ELR (cell line): ENCODE results near the gene TANK.
"Not testable (repeated sequence)": the region's sequence is repeated elsewhere in the genome, so short reads cannot be mapped to it uniquely, and the experiment has no call there.

Experiments
- DNase-seq: peaks from one replicate; pipeline ENCODE4 v3.0.0-alpha.2; 2015; ENCODE audit warnings: low read depth

Gene TANK

DNA sequence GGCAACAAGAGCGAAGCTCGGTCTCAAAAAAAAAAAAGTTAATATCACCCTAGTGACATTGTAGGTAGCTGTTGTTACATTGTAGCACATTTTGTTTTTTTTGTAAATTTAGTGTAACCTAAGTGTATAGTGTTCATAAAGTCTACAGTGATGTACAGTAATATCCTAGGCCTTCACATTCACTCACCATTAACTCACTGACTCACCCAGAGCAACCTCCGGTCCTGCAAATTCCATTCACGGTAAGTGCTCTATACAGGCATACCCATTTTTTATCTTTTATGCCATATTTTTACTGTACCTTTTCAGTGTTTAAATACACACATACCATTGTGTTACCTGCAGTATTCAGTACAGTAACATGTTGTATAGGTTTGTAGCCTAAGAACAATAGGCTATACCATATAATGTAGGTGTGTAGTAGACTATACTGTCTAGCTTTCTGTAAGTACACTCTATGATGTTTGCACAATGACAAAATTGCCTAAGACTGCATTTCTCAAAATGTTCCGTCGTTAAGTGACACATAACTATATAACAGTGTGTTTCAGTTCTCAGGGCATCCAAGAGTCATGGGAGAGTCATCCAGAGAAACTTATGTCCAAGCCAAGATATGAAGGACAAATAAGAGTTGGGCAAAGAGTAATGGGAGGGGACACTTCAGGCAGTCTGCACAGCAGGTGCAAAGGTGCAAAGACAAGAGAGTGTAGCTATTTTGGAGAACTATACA lies 68.4 kb downstream of the TANK start:
- peak; percentile 82 for DNase-seq

DNA sequence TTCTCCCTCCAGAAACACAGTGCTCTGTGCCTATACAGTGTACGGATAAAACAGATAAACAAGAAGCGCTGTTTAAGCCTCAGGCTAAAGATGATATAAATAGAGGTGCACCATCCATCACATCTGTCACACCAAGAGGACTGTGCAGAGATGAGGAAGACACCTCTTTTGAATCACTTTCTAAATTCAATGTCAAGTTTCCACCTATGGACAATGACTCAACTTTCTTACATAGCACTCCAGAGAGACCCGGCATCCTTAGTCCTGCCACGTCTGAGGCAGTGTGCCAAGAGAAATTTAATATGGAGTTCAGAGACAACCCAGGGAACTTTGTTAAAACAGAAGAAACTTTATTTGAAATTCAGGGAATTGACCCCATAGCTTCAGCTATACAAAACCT lies 70.7 kb downstream of the TANK start:
- DNase-seq: no peak

DNA sequence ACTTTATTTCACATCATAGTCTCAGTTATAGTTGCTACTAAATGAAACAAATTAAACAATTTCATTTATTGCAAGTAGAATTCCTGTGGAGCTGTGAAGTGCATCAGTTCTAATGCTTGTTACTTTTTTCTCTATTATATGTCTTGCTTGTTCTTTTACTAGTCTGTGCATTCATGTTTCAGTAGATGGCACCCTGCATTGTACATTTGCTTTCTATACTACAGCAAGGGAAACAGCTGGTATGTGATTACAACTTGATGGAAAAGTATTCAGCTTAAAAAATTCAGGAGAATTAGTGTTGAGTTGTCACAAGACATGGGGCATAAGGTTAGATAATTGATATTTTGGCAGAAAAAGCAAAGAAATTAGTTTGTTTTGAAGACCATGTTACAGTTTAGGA lies 72.3 kb downstream of the TANK start:
- no peak for DNase-seq

DNA sequence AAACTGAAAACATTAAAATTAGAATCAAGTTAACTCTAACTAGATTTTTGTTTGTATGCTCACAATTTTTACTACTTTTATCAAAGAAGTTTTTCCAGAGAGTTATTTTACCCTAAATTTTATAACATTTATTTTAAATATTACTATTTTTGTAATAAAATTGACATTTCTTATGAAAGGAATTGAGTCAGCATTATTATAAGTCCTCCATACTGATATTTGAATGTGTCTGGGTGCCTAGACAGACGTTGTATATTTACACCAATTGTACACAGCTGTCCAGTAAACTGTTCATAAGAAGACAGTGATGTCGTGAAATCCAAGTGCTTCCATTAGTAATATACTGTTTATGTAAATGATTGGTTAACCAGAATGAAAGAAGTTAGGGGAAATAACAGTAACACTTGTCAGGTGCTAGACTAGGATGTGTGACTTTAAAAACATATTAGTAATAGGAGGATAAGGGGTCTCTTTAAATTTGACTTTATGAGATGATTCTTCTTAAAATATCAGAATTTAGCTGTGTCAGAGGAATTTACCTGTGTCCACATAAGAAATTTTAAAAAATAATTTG lies 73.7 kb downstream of the TANK start:
- no peak for DNase-seq

DNA sequence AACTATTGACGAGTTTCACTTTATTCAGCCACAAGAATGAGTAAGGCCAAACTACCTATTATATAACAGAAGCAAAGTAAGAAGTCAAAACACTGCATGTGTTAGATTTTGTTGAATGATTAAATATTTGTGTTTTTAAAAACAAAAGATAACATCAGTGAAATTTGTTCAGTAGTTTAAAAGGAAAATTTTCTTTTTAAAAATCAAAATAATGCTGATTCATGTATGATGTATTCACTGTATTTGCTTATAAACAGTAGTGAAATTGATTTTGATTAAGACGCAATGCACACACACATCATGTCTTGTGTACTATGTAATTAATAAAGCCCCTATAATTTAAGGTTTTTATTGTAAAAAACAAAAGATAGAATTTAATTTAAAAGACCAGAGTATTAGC lies 74.4 kb downstream of the TANK start:
- no peak for DNase-seq

DNA sequence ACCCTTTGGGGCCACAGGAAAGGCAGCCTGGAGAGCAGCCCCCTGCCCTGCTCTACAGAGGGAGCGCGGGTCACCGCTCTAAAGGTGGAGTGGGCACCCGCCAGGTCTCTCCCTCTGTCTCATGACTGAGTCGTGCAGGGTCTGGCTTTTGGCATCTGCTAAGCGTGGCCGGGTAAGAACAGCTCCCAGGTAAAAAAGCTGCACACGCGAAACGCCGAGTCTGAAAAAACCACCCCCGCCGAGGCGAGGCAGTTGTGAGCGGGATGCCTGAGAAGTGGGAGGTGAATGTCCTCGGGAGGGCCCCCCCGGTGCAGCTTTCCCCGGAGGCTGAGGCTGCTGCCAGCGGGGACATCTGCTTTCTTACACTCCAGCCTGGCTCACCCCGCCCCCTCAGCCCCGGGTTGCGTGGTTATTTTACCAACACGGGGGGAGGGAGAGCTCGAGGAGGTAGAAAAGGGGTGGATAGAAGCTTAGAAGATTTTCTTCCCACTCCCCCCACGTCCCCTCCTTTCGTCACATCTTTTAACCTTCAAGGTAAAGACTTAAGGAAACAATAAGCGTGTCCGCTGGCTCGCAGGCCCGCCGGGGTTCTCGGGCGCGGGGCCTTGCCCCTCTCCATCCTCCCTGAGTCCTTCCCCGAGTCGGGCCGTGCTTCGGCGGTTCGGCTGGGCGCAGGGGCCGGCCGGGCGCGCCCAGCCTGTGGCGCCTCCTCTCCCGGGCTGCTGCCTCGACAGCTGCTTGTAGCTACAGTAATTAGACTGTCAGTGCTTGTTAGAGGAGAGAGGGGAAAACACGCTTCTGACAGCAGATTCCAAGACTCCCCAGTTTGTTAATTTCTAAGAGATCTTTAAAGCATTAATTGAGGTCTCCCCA lies 77.4 kb downstream of the TANK start:
- DNase-seq: peak; percentile 63

DNA sequence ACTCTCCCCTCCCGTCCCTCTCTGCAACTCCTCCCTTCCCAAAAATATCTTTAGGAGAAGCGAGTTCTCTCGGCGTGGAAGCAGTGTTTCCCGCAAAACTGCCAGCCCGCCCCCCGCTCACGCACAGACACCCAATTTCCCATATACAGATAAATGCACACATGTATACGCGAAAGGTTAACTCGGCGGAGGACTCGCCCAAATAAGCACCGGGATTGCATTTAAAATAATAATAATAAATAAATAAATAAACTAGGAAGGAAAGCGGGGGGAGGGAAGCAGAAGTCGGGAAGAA lies 78.0 kb downstream of the TANK start:
- peak; percentile 27 for DNase-seq

DNA sequence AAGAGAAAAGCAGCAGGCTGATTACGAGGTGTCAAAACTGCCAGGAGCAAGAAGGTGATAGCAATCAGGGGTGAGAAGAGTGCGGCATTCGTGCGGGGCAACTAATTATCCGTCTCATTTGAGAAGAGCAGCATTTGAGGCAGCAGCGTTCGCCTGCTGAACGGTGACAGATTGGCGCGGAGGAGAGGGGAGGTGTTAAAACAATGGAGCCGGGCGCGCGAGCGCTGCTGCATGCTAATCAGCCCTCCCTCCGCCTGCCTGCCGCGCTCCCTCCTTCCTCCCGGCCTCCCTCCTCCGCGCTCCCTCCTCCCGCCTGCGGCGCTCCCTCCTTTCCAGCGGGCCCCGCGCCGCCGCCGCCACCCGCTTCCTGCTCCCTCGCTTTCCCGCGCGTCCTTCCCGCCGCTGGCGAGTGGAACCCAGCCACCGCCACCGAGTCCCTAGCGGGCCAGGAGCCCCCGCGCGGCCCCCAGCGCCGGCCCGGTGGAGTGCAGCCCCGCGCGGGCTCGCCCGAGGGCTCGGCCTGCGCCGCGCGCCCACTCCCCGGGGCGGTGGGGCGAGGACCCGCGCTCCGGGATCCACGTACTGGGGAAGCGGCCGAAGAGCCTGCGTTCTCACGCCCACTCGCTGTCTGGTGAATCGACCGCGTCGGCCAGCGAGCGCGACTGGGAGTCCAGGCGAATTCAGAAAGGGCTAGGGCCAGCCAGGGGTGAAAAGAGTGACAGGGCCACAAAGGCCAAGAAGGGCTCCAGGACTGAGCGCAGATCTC lies 78.5 kb downstream of the TANK start:
- DNase-seq: peak; percentile 62

DNA sequence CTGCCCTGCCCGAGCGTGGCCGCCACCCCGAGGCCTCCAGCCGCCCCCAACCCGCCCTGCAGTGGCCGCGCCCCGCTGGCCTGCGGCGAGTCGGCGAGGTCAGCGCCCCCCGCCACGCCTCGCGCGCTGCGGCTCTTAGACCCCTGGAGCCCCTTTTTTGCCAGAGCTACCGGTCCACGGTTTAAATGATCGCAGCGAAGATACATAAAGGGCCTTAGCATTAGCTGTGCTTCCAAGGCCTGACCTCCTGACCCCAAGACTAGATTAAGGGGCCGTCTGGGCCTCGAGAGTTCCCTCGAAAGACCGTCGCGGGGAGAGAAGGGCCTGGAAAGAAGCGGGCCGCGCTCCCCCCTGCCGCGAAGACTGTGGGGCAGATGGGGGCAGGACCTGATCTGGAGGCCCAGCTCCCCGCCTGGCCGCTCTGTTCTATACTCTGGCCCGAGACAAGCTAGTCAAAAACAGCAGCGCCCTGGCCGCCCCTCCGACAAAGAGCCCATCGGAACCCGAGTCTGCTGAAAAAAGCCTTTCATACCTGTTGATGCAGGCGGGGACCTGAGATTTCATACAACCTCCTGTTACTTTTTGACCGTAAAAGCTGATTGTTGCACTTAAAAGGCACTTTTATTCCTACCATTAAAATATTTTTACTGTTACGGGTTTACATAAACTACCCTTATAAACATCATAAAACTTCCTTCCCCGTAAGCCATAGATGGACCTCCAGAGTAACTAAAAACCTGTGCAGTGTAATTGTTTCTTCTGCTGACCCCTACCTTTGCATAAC lies 79.3 kb downstream of the TANK start:
- DNase-seq: no peak

DNA sequence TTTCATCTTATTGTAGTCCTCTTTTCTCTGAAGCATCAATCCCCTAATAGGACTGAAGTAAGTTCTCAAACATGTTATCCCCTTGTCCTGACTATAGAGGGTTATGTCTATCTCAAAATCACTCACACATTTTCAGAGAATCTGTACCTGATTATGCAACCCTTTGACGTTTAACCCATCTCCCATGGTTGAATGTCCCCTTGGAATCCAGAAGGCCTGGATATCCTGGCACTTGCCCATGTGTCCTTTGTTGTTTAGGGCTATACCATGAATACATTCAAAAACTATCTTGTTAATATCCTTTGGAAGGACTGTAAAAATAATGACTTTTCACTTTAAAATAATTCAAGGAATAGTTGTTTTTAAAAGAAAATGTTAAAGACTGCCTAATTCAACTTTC lies 81.7 kb downstream of the TANK start:
- DNase-seq: no peak

DNA sequence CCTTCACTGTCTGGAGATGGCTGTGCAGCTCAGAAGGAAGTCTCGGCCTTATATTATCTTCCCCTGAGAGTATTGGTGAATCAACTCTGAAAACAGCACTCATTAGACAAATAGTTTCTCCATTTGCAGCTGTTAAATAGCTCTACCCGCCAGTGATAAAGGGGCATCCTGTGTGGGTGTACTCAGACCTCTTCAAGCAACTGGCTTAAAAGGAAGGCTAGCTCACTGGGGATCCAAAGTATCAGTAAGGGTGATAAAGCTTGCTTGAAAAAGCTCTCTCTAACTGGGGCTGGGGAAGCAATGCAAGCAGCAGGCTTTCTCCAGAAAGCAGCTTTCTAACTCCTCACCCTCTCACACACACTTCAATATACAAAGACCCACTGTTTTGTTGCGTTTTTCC lies 83.1 kb downstream of the TANK start:
- no peak for DNase-seq

DNA sequence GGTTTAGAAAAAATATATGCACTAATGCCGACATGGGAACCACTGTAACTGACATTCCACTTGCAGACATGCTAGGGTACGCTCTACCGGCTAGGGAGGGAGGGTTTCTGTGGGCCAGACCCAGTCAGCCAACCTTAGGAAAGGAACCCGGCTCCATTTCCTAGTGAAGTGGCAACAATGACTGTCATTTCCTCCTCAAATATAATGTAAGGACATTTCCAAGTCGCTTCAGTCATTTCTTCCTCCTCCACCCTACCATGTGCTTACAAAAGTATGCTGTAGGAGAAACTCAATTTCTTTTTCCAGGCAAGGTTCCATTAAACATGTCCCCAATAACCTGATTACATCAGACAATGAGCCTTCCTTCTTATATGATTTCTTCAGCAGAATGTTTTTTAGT lies 83.7 kb downstream of the TANK start:
- DNase-seq: no peak

DNA sequence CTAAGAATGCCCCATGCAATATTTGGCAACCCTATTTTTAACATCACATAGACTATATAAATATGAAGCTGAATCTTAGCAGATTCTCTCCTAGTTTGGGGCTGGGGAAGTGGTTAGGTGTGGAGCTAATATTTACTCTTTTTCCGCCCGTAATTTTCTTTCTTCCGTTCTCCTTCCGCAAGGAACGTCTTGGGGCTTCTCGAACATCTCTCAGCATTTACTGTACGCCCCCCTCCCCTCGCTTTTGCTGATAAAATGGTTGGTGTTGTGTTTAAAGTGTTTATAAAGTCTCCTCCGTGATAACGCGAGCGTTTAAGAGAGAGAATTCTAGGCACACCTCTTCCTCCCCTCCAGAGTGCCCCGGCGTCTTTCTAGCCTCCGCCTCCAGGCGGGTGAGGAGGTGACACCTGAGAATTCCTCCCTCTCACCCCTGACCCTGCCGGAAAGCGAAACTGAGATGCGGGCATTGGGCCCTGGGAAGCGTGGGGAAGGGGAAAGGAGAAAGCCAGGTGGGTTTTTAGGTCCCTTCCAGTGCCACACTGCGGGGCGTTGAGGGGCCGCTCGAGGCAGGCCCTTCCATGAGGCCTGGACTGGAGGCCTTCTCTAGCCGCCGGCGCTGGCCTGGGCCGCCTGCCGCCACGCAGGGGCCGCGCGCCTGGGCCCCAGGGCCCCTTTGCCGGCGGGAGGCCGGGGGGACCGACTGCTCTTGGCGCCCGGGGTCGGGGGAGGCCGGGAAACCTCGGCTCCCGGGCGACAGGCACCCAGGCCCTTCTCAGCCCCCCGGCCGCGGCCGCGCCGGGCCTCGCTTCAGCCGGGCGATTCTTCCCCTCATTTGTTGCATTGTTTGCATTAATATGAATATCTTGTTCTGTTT lies 84.4 kb downstream of the TANK start:
- DNase-seq: not testable (repeated sequence)

DNA sequence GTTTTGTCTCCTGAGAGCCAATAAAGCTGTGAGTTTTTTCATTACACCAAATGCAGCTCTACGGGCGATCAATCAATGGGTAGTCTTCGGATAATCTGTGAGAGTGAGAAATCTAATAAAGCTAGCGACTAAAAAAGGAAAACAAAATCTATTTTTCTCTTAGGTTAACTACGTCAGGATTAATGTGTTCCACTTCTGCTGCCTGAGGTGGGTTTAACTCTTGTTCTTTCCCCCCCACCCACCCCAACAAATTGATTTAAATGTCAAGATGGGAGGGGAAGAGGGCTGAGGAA lies 85.0 kb downstream of the TANK start:
- no peak for DNase-seq

DNA sequence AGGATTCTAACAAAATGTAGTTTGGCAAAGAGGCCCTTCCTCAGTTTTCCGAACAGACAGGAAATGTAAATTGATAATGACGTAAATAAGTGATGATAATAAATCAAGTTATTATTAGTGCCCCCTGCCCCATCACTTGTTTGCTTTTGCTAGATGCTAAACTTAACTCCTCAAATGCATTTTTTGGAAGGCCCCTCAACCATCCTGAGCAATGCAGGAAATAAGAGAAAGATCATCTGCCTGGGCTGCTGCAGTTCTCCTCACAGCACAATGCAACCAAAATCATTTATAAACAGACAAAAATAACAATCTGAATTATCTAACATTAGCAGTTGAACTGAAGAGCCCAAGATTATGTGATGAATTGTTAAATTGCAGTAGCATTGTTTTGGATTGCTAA lies 85.4 kb downstream of the TANK start:
- DNase-seq: no peak

DNA sequence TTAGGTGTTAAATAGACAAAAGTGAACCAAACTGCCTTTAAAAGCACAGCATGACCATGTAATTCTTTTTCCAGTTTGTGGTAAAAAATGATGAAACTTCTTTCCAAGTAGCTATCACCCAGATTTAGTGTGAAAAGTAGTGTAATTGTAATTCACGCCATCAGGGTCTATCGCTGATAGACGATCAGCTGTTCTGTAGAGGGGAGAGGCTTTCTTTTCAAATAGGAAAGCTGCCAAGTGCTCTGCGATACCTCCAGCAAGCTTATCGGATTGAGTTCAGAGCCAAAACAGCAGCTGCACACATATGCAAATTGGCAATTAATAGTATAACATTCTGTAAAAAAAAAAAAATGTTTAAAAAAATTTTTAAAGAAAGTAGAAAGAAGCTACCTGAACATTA lies 86.1 kb downstream of the TANK start:
- no peak for DNase-seq

DNA sequence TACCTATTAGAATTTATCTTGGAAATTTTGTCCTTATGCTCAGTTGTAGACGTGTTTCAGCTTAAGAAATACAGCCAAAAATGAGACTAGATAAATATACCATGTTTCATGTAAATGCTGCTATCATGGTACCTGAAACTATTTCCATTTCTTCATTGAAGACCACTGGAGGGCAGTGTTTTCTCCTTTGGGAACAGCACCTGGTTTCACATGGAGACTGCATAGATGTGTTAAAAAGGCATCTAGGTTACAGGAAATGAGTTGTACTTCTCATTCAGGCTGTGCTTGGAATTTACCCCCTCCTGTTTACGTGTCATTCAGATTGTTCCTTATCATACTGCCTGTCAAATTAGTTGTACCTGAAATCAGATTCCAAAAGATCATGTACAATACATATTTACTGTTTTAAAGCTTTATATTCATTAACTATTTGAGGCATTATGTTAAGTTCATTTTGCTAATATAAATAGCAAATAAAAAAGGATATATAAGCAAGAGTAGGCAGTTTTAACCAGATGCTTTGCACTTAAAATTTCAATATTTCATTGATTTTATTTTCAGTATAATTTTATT lies 90.7 kb downstream of the TANK start:
- DNase-seq: peak; percentile 81

DNA sequence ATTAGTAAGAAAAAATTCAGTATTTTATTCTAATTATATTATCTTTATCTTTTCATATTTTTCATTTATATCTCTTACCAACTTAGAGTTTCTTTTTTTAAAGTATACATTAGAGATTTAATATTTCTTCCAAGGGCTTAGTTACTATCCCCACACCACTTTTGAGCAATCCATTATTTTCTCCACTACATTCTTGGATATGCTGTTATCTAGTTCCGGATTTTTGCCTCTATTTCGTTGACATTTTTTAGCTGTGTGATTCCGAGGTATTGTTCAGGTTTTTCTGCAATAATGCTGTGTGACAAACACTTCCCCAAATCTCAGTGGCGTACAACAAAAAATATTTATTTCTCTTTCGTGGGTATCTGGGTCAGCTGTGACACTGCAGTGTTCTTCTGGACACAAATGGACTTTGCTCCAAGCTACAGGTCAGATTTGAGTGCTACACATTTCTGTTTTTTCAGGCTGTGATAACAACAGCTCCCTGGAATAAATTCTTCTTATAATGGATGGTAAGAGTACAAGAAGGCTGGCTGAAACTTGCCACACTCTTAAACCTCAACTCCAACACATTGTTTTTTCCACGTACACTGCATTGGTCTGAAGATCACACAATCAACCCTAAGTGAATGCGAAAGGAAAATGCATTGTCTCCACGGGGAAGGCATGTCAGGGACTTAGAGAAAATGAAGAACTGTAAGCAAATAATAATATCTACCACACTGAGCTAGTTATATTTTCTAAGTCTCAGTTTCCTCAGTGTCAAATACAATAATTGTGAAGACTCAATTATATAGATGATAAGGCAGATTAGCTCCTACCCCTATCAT lies 97.1 kb downstream of the TANK start:
- DNase-seq: no peak

DNA sequence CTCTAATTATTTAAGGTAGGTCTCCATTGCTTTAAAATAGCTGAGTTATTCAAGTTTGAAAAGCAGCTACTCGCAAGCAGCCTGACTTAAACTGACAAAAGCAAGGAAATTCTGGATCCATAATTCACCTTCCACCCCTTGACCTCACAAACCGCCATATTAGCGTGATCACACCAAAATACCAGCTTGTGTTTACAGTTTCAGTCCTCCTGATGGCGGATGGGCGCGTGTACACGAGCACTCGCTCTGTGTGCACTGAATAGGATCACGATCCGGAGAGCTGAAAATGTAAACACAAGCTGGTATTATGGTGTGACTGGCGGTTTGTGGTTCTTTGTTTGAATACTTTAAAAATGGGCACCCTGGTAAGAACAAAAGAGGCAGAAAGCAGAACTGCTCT lies 105.6 kb downstream of the TANK start:
- no peak for DNase-seq

DNA sequence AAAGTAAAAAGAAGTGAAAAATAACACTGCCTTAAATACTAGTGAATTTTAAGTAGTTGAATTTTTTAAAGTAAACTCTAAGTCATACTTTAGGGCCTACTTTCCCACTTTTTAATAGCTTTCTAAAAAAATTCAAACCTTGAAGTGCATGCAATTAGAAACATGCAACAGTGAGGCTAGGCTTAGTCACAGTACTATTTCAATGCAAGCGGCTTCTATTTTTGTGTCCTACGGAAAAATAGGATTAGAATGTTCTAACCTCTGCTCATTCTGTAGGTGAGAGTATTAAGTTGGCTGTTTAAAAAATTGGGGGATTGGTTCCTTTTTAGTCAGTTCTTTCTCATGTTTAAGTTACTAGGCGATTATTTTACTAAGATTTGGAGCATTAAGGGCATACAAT lies 108.9 kb downstream of the TANK start:
- no peak for DNase-seq
